ENCODE measurements around the gene CYB5R2.

CYB5R2 gene

GRCh38 chr11:7619322-7619721, 54.0 kb downstream of the CYB5R2 start:
- no peak for TF ChIP-seq CTCF (IDR thresholded peaks at IDR 0.05)
- H3K36me3 ChIP-seq (ENCODE audit: control insufficient read depth, insufficient read depth, low read length), result no peaks in the 10 kb centered on the region
- peaks cover 8% of the 10 kb centered on the region for H3K4me1 ChIP-seq
- peaks cover 20% of the 10 kb centered on the region for H3K79me2 ChIP-seq
- no peak overlapping the region for H2AFZ ChIP-seq
- H3K4me2 ChIP-seq (ENCODE audit: low read length), result no peak overlapping the region
- H3K27me3 ChIP-seq (ENCODE audit: control insufficient read depth, insufficient read depth, low read length), result no peaks in the 10 kb centered on the region
- no peak overlapping the region for H3K27ac ChIP-seq
- no peak overlapping the region for H3K4me3 ChIP-seq (ENCODE audit: low read depth, low read length)
- H3K9me3 ChIP-seq (ENCODE audit: control insufficient read depth, low read length), result no peaks in the 10 kb centered on the region
- H3K9ac ChIP-seq, result no peak overlapping the region

- no peak for TF ChIP-seq CTCF (IDR thresholded peaks at IDR 0.05)
- no peaks in the 10 kb centered on the region for H3K36me3 ChIP-seq (ENCODE audit: control insufficient read depth, insufficient read depth, low read length)
- no peaks in the 10 kb centered on the region for H3K9me3 ChIP-seq (ENCODE audit: control insufficient read depth, low read length)
- no peak overlapping the region for H3K4me3 ChIP-seq (ENCODE audit: low read depth, low read length)
- no peak overlapping the region for H2AFZ ChIP-seq
- H3K4me2 ChIP-seq (ENCODE audit: low read length), result no peak overlapping the region
- H3K79me2 ChIP-seq, result peaks cover 20% of the 10 kb centered on the region
- H3K27me3 ChIP-seq (ENCODE audit: control insufficient read depth, insufficient read depth, low read length), result no peaks in the 10 kb centered on the region
- no peak overlapping the region for H3K9ac ChIP-seq
- H3K4me1 ChIP-seq, result peaks cover 27% of the 10 kb centered on the region
- no peak overlapping the region for H3K27ac ChIP-seq
These were observed 56.3 kb downstream of the CYB5R2 start for GRCh38 chr11:7617032-7617431.
